ENCODE measurements around the gene PRIM2.
A peak's percentile ranks its signal among the peaks of the same experiment; 100 is the strongest.
"Not testable (repeated sequence)": the region's sequence is repeated elsewhere in the genome, so short reads cannot be mapped to it uniquely, and the experiment has no call there.

The PRIM2 gene

GRCh38 chr6:57510390-57510789 is 193.0 kb downstream of the PRIM2 start:
- H3K27ac ChIP-seq (ENCODE audit: low read depth, low read length); H3K36me3 ChIP-seq (ENCODE audit: control insufficient read depth, insufficient read depth, low read length); H3K9me3 ChIP-seq (ENCODE audit: control insufficient read depth, insufficient read depth, low read depth, low read length); H3K4me3 ChIP-seq (ENCODE audit: low read depth, low read length); H3K9ac ChIP-seq (ENCODE audit: low read length); H3K27me3 ChIP-seq (ENCODE audit: control insufficient read depth, insufficient read depth, low read length); H3K4me1 ChIP-seq (ENCODE audit: control insufficient read depth, insufficient read depth, low read length): not testable (repeated sequence)

- H3K4me1 ChIP-seq (ENCODE audit: control insufficient read depth, insufficient read depth, low read length): peaks cover 10% of the 10 kb centered on the region; the same call in 1 of the 2 replicates
- not testable (repeated sequence) for H3K27me3 ChIP-seq (ENCODE audit: control insufficient read depth, insufficient read depth, low read length); H3K27ac ChIP-seq (ENCODE audit: low read depth, low read length); H3K4me3 ChIP-seq (ENCODE audit: low read depth, low read length); H3K9ac ChIP-seq (ENCODE audit: low read length); H3K9me3 ChIP-seq (ENCODE audit: control insufficient read depth, insufficient read depth, low read depth, low read length); H3K36me3 ChIP-seq (ENCODE audit: control insufficient read depth, insufficient read depth, low read length)
Observed at GRCh38 chr6:57515171-57515570, 197.7 kb downstream of the PRIM2 start.

GRCh38 chr6:57515845-57516244 is 198.4 kb downstream of the PRIM2 start:
- H3K9me3 ChIP-seq (ENCODE audit: control insufficient read depth, insufficient read depth, low read depth, low read length); H3K27me3 ChIP-seq (ENCODE audit: control insufficient read depth, insufficient read depth, low read length); H3K27ac ChIP-seq (ENCODE audit: low read depth, low read length); H3K4me3 ChIP-seq (ENCODE audit: low read depth, low read length); H3K36me3 ChIP-seq (ENCODE audit: control insufficient read depth, insufficient read depth, low read length); H3K9ac ChIP-seq (ENCODE audit: low read length): not testable (repeated sequence)
- peaks cover 11% of the 10 kb centered on the region; the same call in 1 of the 2 replicates for H3K4me1 ChIP-seq (ENCODE audit: control insufficient read depth, insufficient read depth, low read length)

- not testable (repeated sequence) for H3K36me3 ChIP-seq (ENCODE audit: control insufficient read depth, insufficient read depth, low read length); H3K27me3 ChIP-seq (ENCODE audit: control insufficient read depth, insufficient read depth, low read length); H3K27ac ChIP-seq (ENCODE audit: low read depth, low read length); H3K4me3 ChIP-seq (ENCODE audit: low read depth, low read length); H3K9me3 ChIP-seq (ENCODE audit: control insufficient read depth, insufficient read depth, low read depth, low read length); H3K9ac ChIP-seq (ENCODE audit: low read length)
- H3K4me1 ChIP-seq (ENCODE audit: control insufficient read depth, insufficient read depth, low read length): peaks cover 11% of the 10 kb centered on the region; the same call in 1 of the 2 replicates
Observed at GRCh38 chr6:57516776-57517175, 199.3 kb downstream of the PRIM2 start.

- H3K27ac ChIP-seq (ENCODE audit: low read depth, low read length): peak overlapping the region; percentile 41; the same call in 1 of the 2 replicates
- peaks cover 11% of the 10 kb centered on the region for H3K4me1 ChIP-seq (ENCODE audit: control insufficient read depth, insufficient read depth, low read length)
Observed at GRCh38 chr6:57519198-57519597, 201.8 kb downstream of the PRIM2 start.

GRCh38 chr6:57521085-57521484 is 203.7 kb downstream of the PRIM2 start:
- not testable (repeated sequence) for H3K27me3 ChIP-seq (ENCODE audit: control insufficient read depth, insufficient read depth, low read length); H3K36me3 ChIP-seq (ENCODE audit: control insufficient read depth, insufficient read depth, low read length); H3K9me3 ChIP-seq (ENCODE audit: control insufficient read depth, insufficient read depth, low read depth, low read length); H3K27ac ChIP-seq (ENCODE audit: low read depth, low read length); H3K4me3 ChIP-seq (ENCODE audit: low read depth, low read length); H3K9ac ChIP-seq (ENCODE audit: low read length)
- peaks cover 16% of the 10 kb centered on the region for H3K4me1 ChIP-seq (ENCODE audit: control insufficient read depth, insufficient read depth, low read length)

More at GRCh38 chr6:57519198-57519597, 201.8 kb downstream of the PRIM2 start:
- not testable (repeated sequence) for H3K27me3 ChIP-seq (ENCODE audit: control insufficient read depth, insufficient read depth, low read length); H3K9me3 ChIP-seq (ENCODE audit: control insufficient read depth, insufficient read depth, low read depth, low read length); H3K9ac ChIP-seq (ENCODE audit: low read length); H3K36me3 ChIP-seq (ENCODE audit: control insufficient read depth, insufficient read depth, low read length)
- H3K4me3 ChIP-seq (ENCODE audit: low read depth, low read length): 0 out of 2 replicates have a peak overlapping the region, but pooled peaks have one; percentile 18

GRCh38 chr6:57523221-57523620 is 205.8 kb downstream of the PRIM2 start:
- H3K4me1 ChIP-seq (ENCODE audit: control insufficient read depth, insufficient read depth, low read length); H3K27me3 ChIP-seq (ENCODE audit: control insufficient read depth, insufficient read depth, low read length); H3K36me3 ChIP-seq (ENCODE audit: control insufficient read depth, insufficient read depth, low read length); H3K27ac ChIP-seq (ENCODE audit: low read depth, low read length); H3K9me3 ChIP-seq (ENCODE audit: control insufficient read depth, insufficient read depth, low read depth, low read length); H3K9ac ChIP-seq (ENCODE audit: low read length); H3K4me3 ChIP-seq (ENCODE audit: low read depth, low read length): not testable (repeated sequence)

- H3K27ac ChIP-seq (ENCODE audit: low read depth, low read length); H3K9ac ChIP-seq (ENCODE audit: low read length); H3K27me3 ChIP-seq (ENCODE audit: control insufficient read depth, insufficient read depth, low read length); H3K36me3 ChIP-seq (ENCODE audit: control insufficient read depth, insufficient read depth, low read length); H3K9me3 ChIP-seq (ENCODE audit: control insufficient read depth, insufficient read depth, low read depth, low read length); H3K4me1 ChIP-seq (ENCODE audit: control insufficient read depth, insufficient read depth, low read length); H3K4me3 ChIP-seq (ENCODE audit: low read depth, low read length): not testable (repeated sequence)
Observed at GRCh38 chr6:57529755-57530154, 212.3 kb downstream of the PRIM2 start.

- not testable (repeated sequence) for H3K36me3 ChIP-seq (ENCODE audit: control insufficient read depth, insufficient read depth, low read length); H3K27ac ChIP-seq (ENCODE audit: low read depth, low read length); H3K4me1 ChIP-seq (ENCODE audit: control insufficient read depth, insufficient read depth, low read length); H3K9ac ChIP-seq (ENCODE audit: low read length); H3K4me3 ChIP-seq (ENCODE audit: low read depth, low read length); H3K27me3 ChIP-seq (ENCODE audit: control insufficient read depth, insufficient read depth, low read length); H3K9me3 ChIP-seq (ENCODE audit: control insufficient read depth, insufficient read depth, low read depth, low read length)
Observed at GRCh38 chr6:57532660-57533059, 215.2 kb downstream of the PRIM2 start.

DNA sequence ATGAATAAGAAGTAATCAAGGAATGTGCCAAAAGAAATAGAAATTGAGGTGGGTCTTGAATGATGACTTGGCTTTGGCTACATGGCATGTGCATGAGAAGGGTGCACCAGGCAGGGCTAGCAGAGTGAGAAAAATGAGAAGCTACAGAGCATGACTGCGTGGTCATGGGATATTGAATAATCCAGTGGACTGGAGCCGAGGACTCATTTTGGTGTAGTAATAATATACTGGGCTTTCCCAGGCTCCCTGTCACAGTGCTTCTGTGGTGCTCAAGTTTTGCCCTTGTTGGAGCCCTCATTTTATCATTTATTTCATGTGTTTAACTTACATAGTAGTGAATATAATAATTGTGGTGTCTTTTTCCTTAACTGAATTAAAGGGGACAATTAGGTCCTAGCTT is 217.7 kb downstream of the PRIM2 start:
- H3K4me1 ChIP-seq (ENCODE audit: control insufficient read depth, insufficient read depth, low read length); H3K9me3 ChIP-seq (ENCODE audit: control insufficient read depth, insufficient read depth, low read depth, low read length); H3K4me3 ChIP-seq (ENCODE audit: low read depth, low read length); H3K27ac ChIP-seq (ENCODE audit: low read depth, low read length); H3K9ac ChIP-seq (ENCODE audit: low read length); H3K27me3 ChIP-seq (ENCODE audit: control insufficient read depth, insufficient read depth, low read length); H3K36me3 ChIP-seq (ENCODE audit: control insufficient read depth, insufficient read depth, low read length): not testable (repeated sequence)

DNA sequence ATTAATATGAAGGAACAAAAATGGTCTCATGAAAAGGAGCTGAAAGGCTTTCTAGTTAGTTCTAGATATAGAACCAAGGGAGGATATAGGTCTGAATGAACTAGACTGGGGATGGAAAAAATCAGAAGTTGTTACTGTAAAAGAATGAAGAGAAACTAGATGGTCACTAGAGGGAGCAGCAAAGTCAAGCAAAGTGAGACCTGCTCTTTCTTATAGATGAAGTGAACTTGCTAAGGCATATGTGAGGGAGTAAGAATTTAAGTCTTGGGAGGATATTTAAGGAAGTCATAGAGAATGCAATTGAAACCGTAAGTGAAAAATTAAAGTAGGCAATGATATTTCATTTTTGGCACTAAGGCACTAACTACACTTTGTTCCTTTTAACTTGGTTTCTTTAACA is 218.6 kb downstream of the PRIM2 start:
- H3K36me3 ChIP-seq (ENCODE audit: control insufficient read depth, insufficient read depth, low read length); H3K27ac ChIP-seq (ENCODE audit: low read depth, low read length); H3K4me3 ChIP-seq (ENCODE audit: low read depth, low read length); H3K4me1 ChIP-seq (ENCODE audit: control insufficient read depth, insufficient read depth, low read length); H3K27me3 ChIP-seq (ENCODE audit: control insufficient read depth, insufficient read depth, low read length); H3K9me3 ChIP-seq (ENCODE audit: control insufficient read depth, insufficient read depth, low read depth, low read length); H3K9ac ChIP-seq (ENCODE audit: low read length): not testable (repeated sequence)

- H3K27ac ChIP-seq (ENCODE audit: low read depth, low read length); H3K36me3 ChIP-seq (ENCODE audit: control insufficient read depth, insufficient read depth, low read length); H3K27me3 ChIP-seq (ENCODE audit: control insufficient read depth, insufficient read depth, low read length); H3K9ac ChIP-seq (ENCODE audit: low read length); H3K4me1 ChIP-seq (ENCODE audit: control insufficient read depth, insufficient read depth, low read length); H3K4me3 ChIP-seq (ENCODE audit: low read depth, low read length); H3K9me3 ChIP-seq (ENCODE audit: control insufficient read depth, insufficient read depth, low read depth, low read length): not testable (repeated sequence)
Observed at GRCh38 chr6:57537916-57538315, 220.5 kb downstream of the PRIM2 start.

All from HUES6 (cell line).